HG03342 (cell line): ENCODE results near the gene NRG3.

Experiments used
- ATAC-seq: cut with Tn5 transposase; IDR thresholded peaks from one replicate; pipeline ENCODE4 v1.9.1; 2021; ENCODE audit warnings: mild to moderate bottlenecking, moderate library complexity; ENCODE audit not compliant: unreplicated experiment

NRG3 gene

GRCh38 chr10:81882011-81882410, 7.0 kb downstream of the NRG3 start:
- no peak for ATAC-seq

GRCh38 chr10:81884856-81885255, 9.9 kb downstream of the NRG3 start:
- ATAC-seq: no peak

GRCh38 chr10:81885491-81885890, 10.5 kb downstream of the NRG3 start:
- ATAC-seq: no peak

GRCh38 chr10:81886939-81887338, 11.9 kb downstream of the NRG3 start:
- no peak for ATAC-seq

GRCh38 chr10:81889181-81889769, 14.3 kb downstream of the NRG3 start:
- ATAC-seq: no peak

- no peak for ATAC-seq
Observed at GRCh38 chr10:81894616-81895015, 19.6 kb downstream of the NRG3 start.

- no peak for ATAC-seq
Observed at GRCh38 chr10:81898518-81898917, 23.5 kb downstream of the NRG3 start.

- ATAC-seq: no peak
Observed at GRCh38 chr10:81900989-81901388, 26.0 kb downstream of the NRG3 start.

GRCh38 chr10:81903472-81903871, 28.5 kb downstream of the NRG3 start:
- ATAC-seq: no peak

GRCh38 chr10:81905161-81905560, 30.2 kb downstream of the NRG3 start:
- ATAC-seq: no peak

GRCh38 chr10:81909453-81909852, 34.5 kb downstream of the NRG3 start:
- no peak for ATAC-seq

GRCh38 chr10:81911328-81911727, 36.3 kb downstream of the NRG3 start:
- no peak for ATAC-seq

GRCh38 chr10:81914736-81915503, 39.9 kb downstream of the NRG3 start:
- no peak for ATAC-seq

- no peak for ATAC-seq
Observed at GRCh38 chr10:81915504-81915897, 40.5 kb downstream of the NRG3 start.

GRCh38 chr10:81917666-81918065, 42.7 kb downstream of the NRG3 start:
- no peak for ATAC-seq

GRCh38 chr10:81918766-81919165, 43.8 kb downstream of the NRG3 start:
- ATAC-seq: no peak

GRCh38 chr10:81920213-81920829, 45.3 kb downstream of the NRG3 start:
- peak; percentile 82 for ATAC-seq

GRCh38 chr10:81928119-81928518, 53.1 kb downstream of the NRG3 start:
- ATAC-seq: no peak

- no peak for ATAC-seq
Observed at GRCh38 chr10:81943583-81943982, 68.6 kb downstream of the NRG3 start.

GRCh38 chr10:81944609-81945008, 69.6 kb downstream of the NRG3 start:
- no peak for ATAC-seq

- no peak for ATAC-seq
Observed at GRCh38 chr10:81949283-81949682, 74.3 kb downstream of the NRG3 start.

- ATAC-seq: no peak
Observed at GRCh38 chr10:81950358-81950757, 75.4 kb downstream of the NRG3 start.
